ENCODE results near the gene TRIB2. TPM values are rescaled to one million over a fixed set of nuclear protein-coding genes. Genes with fewer than 3 reads are reported as not detected.
A peak's percentile ranks its signal among the peaks of the same experiment; 100 is the strongest.

Gene TRIB2
- 100 to 1,000 TPM; 111 to 131 (median 121) TPM for total RNA-seq
- 111 TPM for total RNA-seq (2013)
- 11.4 to 280 (median 105) reads per million in 29 experiments for total RNA-seq

GRCh38 chr2:12716282-12717190, at the start of gene TRIB2:
TSS of gene TRIB2 (plus strand) at chr2:12716936. CDS start at chr2:12718308, 1,372 bp downstream.
- Mint-ChIP-seq H3K4me3 (peak within 1 kb of the TSS; percentile 95 to 99 (median 98)), H3K4me1 (peaks cover 59 to 64% (median 60%) of the 10 kb centered on the region in 3 donors), H3K27me3 (no peaks in the 10 kb centered on the region), H3K9me3 (peaks cover 0 to 5% (median 0%) of the 10 kb centered on the region in 3 donors), H3K36me3 (no peaks in the 10 kb centered on the region), H3K27ac (peak within 1 kb of the TSS; percentile 98)
- DNase-seq (peak; percentile 84 to 95 (median 91)), ATAC-seq (replicated peaks in 1 of 4) (peak; percentile 82 to 87 (median 84))
- peaks cover 25 to 26% of the 10 kb centered on the region in 2 experiments for H3K4me1 ChIP-seq (ENCODE audit: control insufficient read depth in 1 of 2, extremely low read depth in 1 of 2, insufficient read depth in 2 of 2, low read length in 2 of 2)
- ChIA-PET CTCF (interaction anchor here (0.6 to 3.1 kb wide), 39 partner anchors 7 to 1587 kb away, joined by 3 to 27 read pairs (median 4); no protein-coding TSS in a partner anchor), POLR2A (interaction anchor here (0.6 to 1.0 kb wide), 7 partner anchors 9 to 951 kb away, joined by 3 to 7 read pairs (median 4); no protein-coding TSS in a partner anchor)
- no peaks in the 10 kb centered on the region for H3K27me3 ChIP-seq (replicated peaks in 1 of 2; ENCODE audit: control insufficient read depth in 2 of 2, extremely low read depth in 1 of 2, insufficient read depth in 2 of 2, low read length in 1 of 2)
- no peaks in the 10 kb centered on the region for H3K9me3 ChIP-seq
- H3K4me3 ChIP-seq (ENCODE audit: control insufficient read depth in 1 of 2, extremely low read depth in 1 of 2, low read length in 1 of 2), result peak within 1 kb of the TSS; percentile 95 to 99
- H3K36me3 ChIP-seq (ENCODE audit: control insufficient read depth in 2 of 2, extremely low read depth in 1 of 2, insufficient read depth in 1 of 2, low read length in 1 of 2), result no peaks in the 10 kb centered on the region
- WGBS (ENCODE audit: insufficient coverage), result under 1% methylated on average over 53 of the region's 90 CpGs
- peak within 1 kb of the TSS; percentile 88 for H3K27ac ChIP-seq (ENCODE audit: low read length)

GRCh38 chr2:12669036-12669435, 47.7 kb upstream of the TRIB2 start:
- H3K27ac Mint-ChIP-seq, result no peak overlapping the region
- POLR2A ChIA-PET, result interaction anchor here in 1 of 2 donors (0.6 kb wide), 2 partner anchors 130 to 1858 kb away, joined by 3 read pairs; no protein-coding TSS in a partner anchor
- peaks cover 2% of the 10 kb centered on the region for H3K9me3 ChIP-seq
- H3K36me3 Mint-ChIP-seq, result peaks cover 6% of the 10 kb centered on the region
- H3K4me3 ChIP-seq (ENCODE audit: control insufficient read depth in 1 of 2, extremely low read depth in 1 of 2, low read length in 1 of 2), result no peak overlapping the region
- CTCF ChIA-PET, result no interaction called here
- DNase-seq (no peak), ATAC-seq (replicated peaks in 1 of 4) (no peak)
- H3K4me1 ChIP-seq (ENCODE audit: control insufficient read depth in 1 of 2, extremely low read depth in 1 of 2, insufficient read depth in 2 of 2, low read length in 2 of 2), result no peaks in the 10 kb centered on the region
- no peak overlapping the region for H3K27ac ChIP-seq (ENCODE audit: low read length)
- peaks cover 0 to 14% (median 9%) of the 10 kb centered on the region in 3 donors for H3K9me3 Mint-ChIP-seq
- no CpG with 5 or more reads among the region's 3 CpGs for WGBS (ENCODE audit: insufficient coverage)
- H3K27me3 Mint-ChIP-seq, result no peaks in the 10 kb centered on the region
- H3K4me1 Mint-ChIP-seq, result no peaks in the 10 kb centered on the region
- H3K4me3 Mint-ChIP-seq, result no peak overlapping the region
- no peaks in the 10 kb centered on the region for H3K36me3 ChIP-seq (ENCODE audit: control insufficient read depth in 2 of 2, extremely low read depth in 1 of 2, insufficient read depth in 1 of 2, low read length in 1 of 2)
- H3K27me3 ChIP-seq (replicated peaks in 1 of 2; ENCODE audit: control insufficient read depth in 2 of 2, extremely low read depth in 1 of 2, insufficient read depth in 2 of 2, low read length in 1 of 2), result no peaks in the 10 kb centered on the region

GRCh38 chr2:12672711-12673315, 43.9 kb upstream of the TRIB2 start:
- H3K4me3 ChIP-seq (ENCODE audit: control insufficient read depth in 1 of 2, extremely low read depth in 1 of 2, low read length in 1 of 2), result no peak overlapping the region
- ChIA-PET POLR2A (interaction anchor here in 1 of 2 donors (0.6 kb wide), 1 partner anchor 12 kb away, joined by 4 read pairs; no protein-coding TSS in a partner anchor), CTCF (interaction anchor here (0.6 to 0.7 kb wide), 3 partner anchors 24 to 1112 kb away, joined by 3 to 4 read pairs (median 4); no protein-coding TSS in a partner anchor)
- H3K27ac ChIP-seq (ENCODE audit: low read length), result no peak overlapping the region
- DNase-seq, result no peak
- no peaks in the 10 kb centered on the region for H3K27me3 ChIP-seq (replicated peaks in 1 of 2; ENCODE audit: control insufficient read depth in 2 of 2, extremely low read depth in 1 of 2, insufficient read depth in 2 of 2, low read length in 1 of 2)
- Mint-ChIP-seq H3K27me3 (no peaks in the 10 kb centered on the region), H3K4me1 (peaks cover 0 to 10% (median 2%) of the 10 kb centered on the region in 3 donors), H3K27ac (no peak overlapping the region), H3K9me3 (no peaks in the 10 kb centered on the region), H3K4me3 (no peak overlapping the region), H3K36me3 (no peaks in the 10 kb centered on the region)
- no peaks in the 10 kb centered on the region for H3K36me3 ChIP-seq (ENCODE audit: control insufficient read depth in 2 of 2, extremely low read depth in 1 of 2, insufficient read depth in 1 of 2, low read length in 1 of 2)
- H3K9me3 ChIP-seq, result no peaks in the 10 kb centered on the region
- WGBS (ENCODE audit: insufficient coverage), result 100% methylated on average over 2 of the region's 8 CpGs
- no peak for ATAC-seq (replicated peaks in 1 of 4)
- H3K4me1 ChIP-seq (ENCODE audit: control insufficient read depth in 1 of 2, extremely low read depth in 1 of 2, insufficient read depth in 2 of 2, low read length in 2 of 2), result no peaks in the 10 kb centered on the region

GRCh38 chr2:12674644-12675328, 42.0 kb upstream of the TRIB2 start:
- POLR2A ChIA-PET, result no interaction called here
- CTCF ChIA-PET, result no interaction called here
- Mint-ChIP-seq H3K9me3 (peaks cover 1 to 3% (median 3%) of the 10 kb centered on the region in 3 donors), H3K27me3 (no peaks in the 10 kb centered on the region), H3K4me3 (no peak overlapping the region), H3K4me1 (peaks cover 0 to 10% (median 2%) of the 10 kb centered on the region in 3 donors), H3K27ac (no peak overlapping the region), H3K36me3 (peaks cover 3% of the 10 kb centered on the region)
- Histone ChIP-seq H3K27me3 (replicated peaks in 1 of 2; ENCODE audit: control insufficient read depth in 2 of 2, extremely low read depth in 1 of 2, insufficient read depth in 2 of 2, low read length in 1 of 2) (no peaks in the 10 kb centered on the region), H3K9me3 (no peaks in the 10 kb centered on the region), H3K36me3 (ENCODE audit: control insufficient read depth in 2 of 2, extremely low read depth in 1 of 2, insufficient read depth in 1 of 2, low read length in 1 of 2) (no peaks in the 10 kb centered on the region), H3K4me3 (ENCODE audit: control insufficient read depth in 1 of 2, extremely low read depth in 1 of 2, low read length in 1 of 2) (no peak overlapping the region), H3K4me1 (ENCODE audit: control insufficient read depth in 1 of 2, extremely low read depth in 1 of 2, insufficient read depth in 2 of 2, low read length in 2 of 2) (no peaks in the 10 kb centered on the region), H3K27ac (ENCODE audit: low read length) (no peak overlapping the region)
- DNase-seq, result no peak
- ATAC-seq (replicated peaks in 1 of 4), result no peak
- WGBS (ENCODE audit: insufficient coverage), result 90% methylated on average over 2 of the region's 4 CpGs

- CTCF ChIA-PET, result no interaction called here
- Histone ChIP-seq H3K27ac (ENCODE audit: low read length) (no peak overlapping the region), H3K4me3 (ENCODE audit: control insufficient read depth in 1 of 2, extremely low read depth in 1 of 2, low read length in 1 of 2) (no peak overlapping the region), H3K4me1 (ENCODE audit: control insufficient read depth in 1 of 2, extremely low read depth in 1 of 2, insufficient read depth in 2 of 2, low read length in 2 of 2) (no peaks in the 10 kb centered on the region), H3K27me3 (replicated peaks in 1 of 2; ENCODE audit: control insufficient read depth in 2 of 2, extremely low read depth in 1 of 2, insufficient read depth in 2 of 2, low read length in 1 of 2) (no peaks in the 10 kb centered on the region), H3K9me3 (no peaks in the 10 kb centered on the region), H3K36me3 (ENCODE audit: control insufficient read depth in 2 of 2, extremely low read depth in 1 of 2, insufficient read depth in 1 of 2, low read length in 1 of 2) (no peaks in the 10 kb centered on the region)
- WGBS (ENCODE audit: insufficient coverage), result 95% methylated on average over 5 of the region's 7 CpGs
- Mint-ChIP-seq H3K27ac (no peak overlapping the region), H3K9me3 (peaks cover 5 to 8% (median 6%) of the 10 kb centered on the region in 3 donors), H3K4me1 (peaks cover 0 to 10% (median 2%) of the 10 kb centered on the region in 3 donors), H3K4me3 (no peak overlapping the region), H3K27me3 (no peaks in the 10 kb centered on the region), H3K36me3 (peaks cover 5% of the 10 kb centered on the region)
- ATAC-seq (replicated peaks in 1 of 4), result no peak
- POLR2A ChIA-PET, result no interaction called here
- DNase-seq, result no peak
These were observed 41.4 kb upstream of the TRIB2 start for GRCh38 chr2:12675352-12675795.

- Histone ChIP-seq H3K4me3 (ENCODE audit: control insufficient read depth in 1 of 2, extremely low read depth in 1 of 2, low read length in 1 of 2) (no peak overlapping the region), H3K9me3 (no peaks in the 10 kb centered on the region), H3K4me1 (ENCODE audit: control insufficient read depth in 1 of 2, extremely low read depth in 1 of 2, insufficient read depth in 2 of 2, low read length in 2 of 2) (no peaks in the 10 kb centered on the region), H3K27ac (ENCODE audit: low read length) (no peak overlapping the region), H3K27me3 (replicated peaks in 1 of 2; ENCODE audit: control insufficient read depth in 2 of 2, extremely low read depth in 1 of 2, insufficient read depth in 2 of 2, low read length in 1 of 2) (no peaks in the 10 kb centered on the region), H3K36me3 (ENCODE audit: control insufficient read depth in 2 of 2, extremely low read depth in 1 of 2, insufficient read depth in 1 of 2, low read length in 1 of 2) (no peaks in the 10 kb centered on the region)
- H3K27me3 Mint-ChIP-seq, result no peaks in the 10 kb centered on the region
- H3K9me3 Mint-ChIP-seq, result peaks cover 5 to 8% (median 6%) of the 10 kb centered on the region in 3 donors
- no peak overlapping the region for H3K27ac Mint-ChIP-seq
- no peak for DNase-seq
- ChIA-PET POLR2A (no interaction called here), CTCF (no interaction called here)
- H3K4me1 Mint-ChIP-seq, result peaks cover 0 to 10% (median 2%) of the 10 kb centered on the region in 3 donors
- H3K4me3 Mint-ChIP-seq, result no peak overlapping the region
- ATAC-seq (replicated peaks in 1 of 4), result no peak
- peaks cover 5% of the 10 kb centered on the region for H3K36me3 Mint-ChIP-seq
- WGBS (ENCODE audit: insufficient coverage), result 94% methylated on average over 2 of the region's 5 CpGs
These were observed 40.9 kb upstream of the TRIB2 start for GRCh38 chr2:12675801-12676200.

Data from T-cell (primary cell).